Immature natural killer cell (primary cell): ENCODE data around the gene ATL1. TPM values are rescaled to one million over a fixed set of nuclear protein-coding genes. Genes with fewer than 3 reads are reported as not detected.

ENCODE experiments used
- DNase-seq, 3 donors: peaks; one replicate each; pipeline ENCODE4 v3.0.0; 2022; ENCODE audit warnings: mixed read lengths in 1 of 3
- H3K27ac Mint-ChIP-seq, 6 donors: one replicate each; pipeline ENCODE4 v1.8.0; 2020; ENCODE audit warnings: mixed read lengths in 6 of 6, mild to moderate bottlenecking in 5 of 6, inconsistent platforms in 4 of 6, moderate library complexity in 3 of 6
- H3K27me3 Mint-ChIP-seq, 3 donors: one replicate each; pipeline ENCODE4 v1.8.0; 2020 to 2021; ENCODE audit warnings: low read depth in 3 of 3, mild to moderate bottlenecking in 3 of 3, mixed read lengths in 3 of 3, moderate library complexity in 3 of 3, inconsistent platforms in 1 of 3
- H3K36me3 Mint-ChIP-seq, 3 donors: one replicate each; pipeline ENCODE4 v1.8.0; 2020; ENCODE audit warnings: mixed read lengths in 3 of 3, inconsistent platforms in 2 of 3, mild to moderate bottlenecking in 2 of 3
- H3K4me1 Mint-ChIP-seq, 2 donors: one replicate each; pipeline ENCODE4 v1.8.0; 2020; ENCODE audit warnings: inconsistent platforms in 2 of 2, mild to moderate bottlenecking in 2 of 2, mixed read lengths in 2 of 2, moderate library complexity in 1 of 2
- H3K4me3 Mint-ChIP-seq, 5 donors: one replicate each; pipeline ENCODE4 v1.8.0; 2020; ENCODE audit warnings: mild to moderate bottlenecking in 5 of 5, mixed read lengths in 5 of 5, inconsistent platforms in 3 of 5, moderate library complexity in 3 of 5
- H3K9me3 Mint-ChIP-seq, 6 donors: one replicate each; pipeline ENCODE4 v1.8.0; 2020; ENCODE audit warnings: mild to moderate bottlenecking in 6 of 6, mixed read lengths in 6 of 6, inconsistent platforms in 4 of 6, moderate library complexity in 3 of 6
- polyA plus RNA-seq, 3 donors: library from polyadenylated mRNA; unstranded; fragments of 300-500 nt; fragmentation: Illumina TruSeq; gene quantifications; one replicate each; pipeline ENCODE4 v1.2.3, GENCODE V29; 2021

ATL1 gene
- polyA plus RNA-seq, 3 donors from 2014 or later: 1.4 to 3.6 TPM; not detected in 1

GRCh38 chr14:50677527-50678063, 117.7 kb downstream of the ATL1 start:
- no peak overlapping the region for H3K4me3 Mint-ChIP-seq
- H3K27ac Mint-ChIP-seq: no peak overlapping the region
- peaks cover 0 to 6% (median 5%) of the 10 kb centered on the region in 3 donors for H3K27me3 Mint-ChIP-seq
- no peaks in the 10 kb centered on the region for H3K4me1 Mint-ChIP-seq
- no peaks in the 10 kb centered on the region for H3K36me3 Mint-ChIP-seq
- DNase-seq: no peak
- no peaks in the 10 kb centered on the region for H3K9me3 Mint-ChIP-seq

- H3K27ac Mint-ChIP-seq: no peak overlapping the region
- no peak for DNase-seq
- H3K27me3 Mint-ChIP-seq: peaks cover 0 to 6% (median 5%) of the 10 kb centered on the region in 3 donors
- H3K4me1 Mint-ChIP-seq: no peaks in the 10 kb centered on the region
- no peak overlapping the region for H3K4me3 Mint-ChIP-seq
- H3K36me3 Mint-ChIP-seq: no peaks in the 10 kb centered on the region
- no peaks in the 10 kb centered on the region for H3K9me3 Mint-ChIP-seq
These were observed 118.2 kb downstream of the ATL1 start for GRCh38 chr14:50678163-50678562.

GRCh38 chr14:50679674-50680073, 119.7 kb downstream of the ATL1 start:
- Mint-ChIP-seq H3K9me3 (no peaks in the 10 kb centered on the region), H3K4me1 (no peaks in the 10 kb centered on the region), H3K4me3 (no peak overlapping the region), H3K27ac (no peak overlapping the region), H3K36me3 (no peaks in the 10 kb centered on the region), H3K27me3 (peaks cover 0 to 9% (median 4%) of the 10 kb centered on the region in 3 donors)
- no peak for DNase-seq

Other genes with a start within 250 kb of the ATL1 start
- gene L2HGDH, start 247.9 kb upstream of the ATL1 start, polyA plus RNA-seq: 1 to 10 TPM; 2.4 to 6.4 (median 3.5) TPM
- 10 to 100 TPM; 13.6 to 20.9 (median 20.0) TPM for gene DMAC2L, start 247.8 kb upstream of the ATL1 start, polyA plus RNA-seq
- gene CDKL1, start 163.3 kb upstream of the ATL1 start, polyA plus RNA-seq: 1 to 10 TPM; 3.6 to 9.9 (median 5.4) TPM
- 10 to 100 TPM; 17.4 to 46.0 (median 19.0) TPM for gene MAP4K5, start 27.6 kb upstream of the ATL1 start, polyA plus RNA-seq
- 1 to 10 TPM; 2.9 to 6.9 (median 5.3) TPM for gene SAV1, start 108.2 kb downstream of the ATL1 start, polyA plus RNA-seq